ENCODE measurements around the gene MALRD1. TPM values are rescaled to one million over a fixed set of nuclear protein-coding genes. Genes with fewer than 3 reads are reported as not detected.
"Not testable (repeated sequence)": the region's sequence is repeated elsewhere in the genome, so short reads cannot be mapped to it uniquely, and the experiment has no call there.

MALRD1 gene
- polyA plus RNA-seq, 3 donors = 0.06 to 0.98 TPM; not detected in 1

- 61 to 77% (median 63%) methylated on average over 6 of the region's 6 CpGs for WGBS, 3 donors
- H3K27ac ChIP-seq (ENCODE audit: low read depth, low read length) = no peak overlapping the region
Observed at GRCh38 chr10:19705250-19705649, 656.6 kb downstream of the MALRD1 start.

DNA sequence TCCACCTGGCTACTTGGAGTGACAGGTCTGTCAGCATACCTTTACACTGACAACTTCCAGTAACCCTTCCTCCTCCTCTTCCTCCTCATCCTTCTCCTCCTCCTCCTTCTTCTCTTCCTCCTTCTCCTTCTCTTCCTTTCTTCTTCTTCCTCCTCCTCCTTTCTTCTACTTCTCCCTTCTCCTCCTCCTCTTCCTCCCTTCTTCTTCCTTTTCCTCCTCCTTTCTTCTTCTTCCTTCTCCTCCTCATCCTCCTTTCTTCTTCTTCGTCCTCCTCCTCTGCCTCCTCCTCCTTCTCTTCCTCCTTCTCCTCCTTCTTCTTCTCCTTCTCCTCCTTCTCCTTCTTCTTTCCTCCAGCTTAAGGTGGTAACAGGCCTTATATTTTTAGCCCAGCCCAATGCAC, 658.3 kb downstream of the MALRD1 start:
- WGBS, 3 donors = 70 to 92% (median 88%) methylated on average over 1 of the region's 1 CpG
- no peak overlapping the region for H3K27ac ChIP-seq (ENCODE audit: low read depth, low read length)

GRCh38 chr10:19707376-19707775, 658.8 kb downstream of the MALRD1 start:
- WGBS, 3 donors = 71 to 92% (median 88%) methylated on average over 2 of the region's 2 CpGs

GRCh38 chr10:19708031-19708430, 659.4 kb downstream of the MALRD1 start:
- H3K27ac ChIP-seq (ENCODE audit: low read depth, low read length) = no peak overlapping the region

More at GRCh38 chr10:19707376-19707775, 658.8 kb downstream of the MALRD1 start:
- H3K27ac ChIP-seq (ENCODE audit: low read depth, low read length) = no peak overlapping the region

DNA sequence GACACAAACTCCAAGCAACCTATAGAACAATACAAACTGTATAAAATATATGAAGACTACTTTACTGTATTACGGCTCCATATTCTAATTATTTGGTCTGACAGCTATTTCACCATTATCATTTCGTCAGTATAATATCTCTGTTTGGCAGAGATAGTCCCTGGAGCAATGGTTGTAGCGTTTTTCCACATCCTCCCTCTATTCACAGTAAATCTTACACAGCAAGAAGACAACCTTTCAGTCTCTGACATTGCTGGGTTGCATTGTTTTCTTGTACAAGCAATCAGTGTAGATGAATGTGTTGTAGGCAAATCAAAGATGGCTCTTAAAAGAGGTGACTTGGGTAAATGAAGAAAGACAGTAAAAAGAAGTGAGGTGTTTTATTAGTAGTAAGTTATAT, 662.0 kb downstream of the MALRD1 start:
- WGBS, 3 donors = 63 to 83% (median 80%) methylated on average over 3 of the region's 3 CpGs

GRCh38 chr10:19713159-19713558, 664.6 kb downstream of the MALRD1 start:
- no peak overlapping the region for H3K27ac ChIP-seq (ENCODE audit: low read depth, low read length)

More for the DNA sequence above, 662.0 kb downstream of the MALRD1 start:
- H3K27ac ChIP-seq (ENCODE audit: low read depth, low read length) = no peak overlapping the region

DNA sequence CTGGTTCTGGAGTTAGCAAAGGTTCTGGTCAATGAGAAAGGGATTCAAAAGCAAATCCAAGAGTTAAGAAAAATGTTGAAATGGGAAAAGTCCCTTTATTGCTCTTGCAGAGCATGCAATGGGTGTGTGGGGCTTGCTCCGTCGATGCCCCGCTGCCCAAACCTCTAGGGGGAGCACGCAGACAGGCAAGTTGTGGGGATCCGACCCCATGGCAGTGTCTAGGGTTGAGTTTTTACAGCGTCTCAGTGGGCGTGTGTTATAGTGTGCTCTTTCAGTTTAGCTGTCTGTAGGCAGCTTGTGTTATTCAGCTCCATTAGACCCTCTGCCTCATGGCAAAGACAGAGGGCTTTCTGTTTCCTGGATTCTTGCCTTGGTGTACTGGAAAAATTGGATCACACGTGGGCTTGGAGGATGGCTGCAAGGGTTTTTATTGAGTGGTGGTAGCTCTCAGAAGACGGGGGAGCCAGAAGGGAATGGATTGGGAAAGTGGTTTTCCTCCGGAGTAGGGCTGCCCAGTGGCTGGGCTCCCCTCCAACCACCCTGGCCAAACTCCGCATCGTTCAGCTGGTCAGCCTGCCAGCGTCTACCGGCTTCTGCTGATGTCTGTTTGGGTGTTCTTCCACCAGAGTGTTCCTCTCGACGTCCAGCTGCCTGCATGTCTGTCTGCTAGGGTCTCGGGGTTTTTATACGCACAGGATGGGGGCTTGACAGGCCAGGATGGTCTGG, 665.4 kb downstream of the MALRD1 start:
- 69 to 77% (median 72%) methylated on average over 18 of the region's 18 CpGs for WGBS, 3 donors
- no peak overlapping the region for H3K27ac ChIP-seq (ENCODE audit: low read depth, low read length)

DNA sequence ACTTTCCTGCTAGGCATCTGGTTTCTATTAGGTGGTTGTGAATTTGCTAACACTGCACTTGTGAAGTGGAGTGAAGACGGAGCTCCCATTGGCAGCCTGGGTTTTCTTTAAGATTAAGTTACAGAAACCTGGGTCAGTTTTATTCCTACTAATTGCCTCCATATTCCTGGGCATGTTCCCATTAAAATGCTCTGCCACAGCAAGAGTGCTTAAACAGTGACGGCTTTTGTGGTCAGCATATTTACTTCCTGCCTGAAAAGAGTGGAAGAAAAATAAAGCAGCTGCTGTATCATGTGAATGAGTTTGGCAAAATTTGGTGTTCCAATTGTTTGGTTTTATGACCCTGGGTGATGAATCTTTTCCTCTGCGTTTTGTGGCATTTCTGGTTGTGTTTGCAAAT, 670.7 kb downstream of the MALRD1 start:
- WGBS, 3 donors = 19 to 61% (median 21%) methylated on average over 3 of the region's 3 CpGs
- H3K27ac ChIP-seq (ENCODE audit: low read depth, low read length) = no peak overlapping the region

GRCh38 chr10:19724287-19724686, 675.7 kb downstream of the MALRD1 start:
- no peak overlapping the region for H3K27ac ChIP-seq (ENCODE audit: low read depth, low read length)
- 64 to 87% (median 64%) methylated on average over 1 of the region's 1 CpG for WGBS, 3 donors

DNA sequence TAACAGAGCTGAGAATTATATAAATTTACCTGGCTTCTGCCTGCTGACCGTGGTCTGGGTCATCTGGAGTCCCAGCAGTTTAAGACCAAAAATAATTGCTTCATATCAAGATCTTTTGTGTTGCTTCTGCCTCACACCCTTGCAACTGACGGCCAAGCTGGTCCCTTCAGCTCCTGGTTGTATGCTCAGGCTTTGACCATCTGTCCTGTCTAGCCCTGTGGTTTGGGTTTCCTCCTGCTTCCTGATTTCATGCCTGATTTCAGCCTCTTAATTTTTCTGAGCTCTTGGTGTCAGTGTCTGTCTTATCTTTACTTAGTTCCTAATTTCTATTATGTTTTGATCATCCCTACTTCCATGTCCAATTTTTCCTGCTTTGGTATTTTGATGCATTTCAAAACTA, 679.8 kb downstream of the MALRD1 start:
- H3K27ac ChIP-seq (ENCODE audit: low read depth, low read length) = no peak overlapping the region
- WGBS, 3 donors = 48 to 62% (median 57%) methylated on average over 2 of the region's 2 CpGs

DNA sequence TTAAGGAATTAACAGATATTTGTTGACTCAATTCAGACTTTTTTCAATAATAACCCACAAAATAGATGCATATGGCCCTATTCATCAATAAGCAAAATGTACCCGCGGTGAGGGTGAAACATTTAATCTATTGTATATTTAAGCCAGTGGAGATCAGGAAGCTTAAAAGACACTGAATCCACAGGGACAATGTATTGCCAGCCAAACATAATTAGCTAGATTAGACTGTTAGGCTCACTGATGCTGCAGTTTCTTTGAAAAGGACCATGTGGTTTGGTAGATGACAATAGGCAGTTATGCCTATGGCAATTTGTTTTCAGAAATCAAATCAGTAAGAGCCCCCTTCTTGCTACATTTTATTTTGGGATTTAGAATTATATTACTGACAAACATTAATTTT, 680.4 kb downstream of the MALRD1 start:
- 89 to 95% (median 93%) methylated on average over 2 of the region's 2 CpGs for WGBS, 3 donors
- no peak overlapping the region for H3K27ac ChIP-seq (ENCODE audit: low read depth, low read length)

GRCh38 chr10:19730167-19730906, 681.7 kb downstream of the MALRD1 start:
- H3K27ac ChIP-seq (ENCODE audit: low read depth, low read length) = no peak overlapping the region
- 78 to 85% (median 80%) methylated on average over 2 of the region's 2 CpGs for WGBS, 3 donors

DNA sequence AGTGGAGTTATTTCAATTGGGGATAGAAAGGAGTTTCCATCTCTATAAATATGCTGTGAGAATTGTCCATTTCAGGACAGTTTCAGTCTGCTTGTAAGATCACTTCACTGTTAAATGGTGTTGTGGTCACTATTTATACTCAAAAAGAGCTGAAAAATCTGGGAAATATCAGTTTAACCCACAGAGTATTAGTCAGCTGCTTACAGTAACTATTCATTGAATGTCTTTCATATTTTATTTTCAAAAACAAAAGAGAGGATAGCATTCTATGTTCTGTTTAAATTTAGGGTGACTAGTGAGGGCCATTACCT, 682.3 kb downstream of the MALRD1 start:
- no peak overlapping the region for H3K27ac ChIP-seq (ENCODE audit: low read depth, low read length)

GRCh38 chr10:19731560-19731959, 683.0 kb downstream of the MALRD1 start:
- 88 to 95% (median 93%) methylated on average over 2 of the region's 2 CpGs for WGBS, 3 donors
- H3K27ac ChIP-seq (ENCODE audit: low read depth, low read length) = no peak overlapping the region

DNA sequence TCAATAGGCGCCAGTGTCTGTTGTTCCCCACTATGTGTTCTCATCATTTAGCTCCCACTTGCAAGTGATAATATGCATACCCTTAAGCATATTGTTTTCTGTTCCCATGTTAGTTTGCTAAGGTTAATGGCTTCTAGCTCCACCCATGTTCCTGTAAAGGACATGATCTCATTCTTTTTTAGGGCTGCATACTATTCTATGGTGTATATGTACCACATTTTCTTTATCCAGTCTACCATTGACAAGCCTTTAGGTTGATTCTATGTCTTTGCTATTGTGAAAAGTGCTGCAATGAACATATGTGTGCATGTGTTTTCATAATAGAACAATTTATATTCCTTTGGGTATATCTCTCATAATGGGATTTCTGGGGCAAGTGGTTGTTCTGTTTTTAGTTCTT, 689.8 kb downstream of the MALRD1 start:
- H3K27ac ChIP-seq (ENCODE audit: low read depth, low read length) = no peak overlapping the region
- 88 to 95% (median 95%) methylated on average over 1 of the region's 1 CpG for WGBS, 3 donors

- 77 to 89% (median 86%) methylated on average over 7 of the region's 7 CpGs for WGBS, 3 donors
- H3K27ac ChIP-seq (ENCODE audit: low read depth, low read length) = not testable (repeated sequence)
Observed at GRCh38 chr10:19739232-19739631, 690.6 kb downstream of the MALRD1 start.

- WGBS, 3 donors = 58 to 66% (median 61%) methylated on average over 4 of the region's 4 CpGs
- H3K27ac ChIP-seq (ENCODE audit: low read depth, low read length) = not testable (repeated sequence)
Observed at GRCh38 chr10:19742144-19742543, 693.5 kb downstream of the MALRD1 start.

DNA sequence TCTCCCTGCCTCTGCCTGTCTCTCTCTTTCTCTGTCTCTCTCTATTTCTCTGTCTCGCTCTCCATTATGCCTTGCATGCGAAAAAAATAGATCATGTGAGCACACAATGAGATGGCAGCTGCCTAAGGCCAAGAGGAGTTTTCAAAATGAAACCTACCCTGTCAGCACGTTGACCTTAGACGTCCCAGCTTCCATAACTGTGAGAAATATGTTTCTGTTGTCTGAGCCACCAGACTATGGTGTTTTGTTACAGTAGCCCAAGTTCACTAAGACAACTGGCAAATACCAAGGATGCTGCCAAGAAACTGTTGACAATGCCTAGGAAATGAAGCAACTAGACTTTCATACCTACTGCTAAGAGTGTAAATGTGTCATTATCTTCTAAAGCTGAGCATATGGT, 697.1 kb downstream of the MALRD1 start:
- WGBS, 3 donors = 70 to 92% (median 92%) methylated on average over 4 of the region's 4 CpGs
- no peak overlapping the region for H3K27ac ChIP-seq (ENCODE audit: low read depth, low read length)

GRCh38 chr10:19749185-19749729, 700.7 kb downstream of the MALRD1 start:
- H3K27ac ChIP-seq (ENCODE audit: low read depth, low read length) = no peak overlapping the region

- 78 to 92% (median 87%) methylated on average over 1 of the region's 1 CpG for WGBS, 3 donors
- no peak overlapping the region for H3K27ac ChIP-seq (ENCODE audit: low read depth, low read length)
Observed at GRCh38 chr10:19750972-19751371, 702.4 kb downstream of the MALRD1 start.
